IMR-90 (cell line): Measurements from ENCODE around the gene FAU. TPM values are rescaled to one million over a fixed set of nuclear protein-coding genes. Genes with fewer than 3 reads are reported as not detected.
A peak's percentile ranks its signal among the peaks of the same experiment; 100 is the strongest.

ENCODE experiments used
- ATAC-seq: fragments of 200-7000 bp; cut with Tn5 transposase; 2 replicates; pipeline ENCODE4 v1.9.1; 2020; ENCODE audit warnings: low read depth, mild to moderate bottlenecking, moderate library complexity
- BruUV-seq: library from RNA; stranded (reverse); fragments of 400-500 nt; replicated peaks from 2 replicates; lab custom pipeline; 2021; lab: Mats Ljungman, UMichigan
- CTCF ChIA-PET: fragments of 300-600 bp; formaldehyde crosslinking; extraction: SDS; loops from one replicate; lab custom pipeline; 2021; ENCODE audit warnings: antibody characterized with exemption; lab: Yijun Ruan, JAX
- POLR2A ChIA-PET: fragments of 300-600 bp; sonication (Branson Sonifier 250); formaldehyde crosslinking; loops from one replicate; lab custom pipeline; 2022; ENCODE audit warnings: antibody characterized with exemption; ENCODE audit not compliant: unreplicated experiment; lab: Charles Lee
- DNase-seq: peaks from one replicate; pipeline ENCODE4 v3.0.0; 2013
- H2AFZ ChIP-seq: replicated peaks from 2 replicates; pipeline ENCODE3; 2013; ENCODE audit warnings: low read length, mild to moderate bottlenecking; ENCODE audit not compliant: poor library complexity
- H2AK5ac ChIP-seq: 2 replicates; pipeline ENCODE4 v1.6.1; 2013; ENCODE audit warnings: low read depth, low read length, inconsistent platforms
- H2AK9ac ChIP-seq: replicated peaks from 2 replicates; pipeline ENCODE3; 2013; ENCODE audit warnings: mild to moderate bottlenecking, low read depth, low read length, moderate library complexity; ENCODE audit not compliant: poor library complexity
- H2BK120ac ChIP-seq: 2 replicates; pipeline ENCODE4 v1.6.1; 2013; ENCODE audit warnings: low read depth, low read length, inconsistent platforms
- H2BK15ac ChIP-seq: 3 replicates; pipeline ENCODE4 v1.6.1; 2013; ENCODE audit warnings: low read depth, low read length, inconsistent platforms
- H2BK20ac ChIP-seq: 2 replicates; pipeline ENCODE4 v1.6.1; 2013; ENCODE audit warnings: low read depth, mild to moderate bottlenecking, inconsistent platforms, low read length, moderate library complexity
- H2BK5ac ChIP-seq: 2 replicates; pipeline ENCODE4 v1.6.1; 2013; ENCODE audit warnings: mild to moderate bottlenecking, low read depth, low read length, inconsistent platforms; ENCODE audit not compliant: poor library complexity, severe bottlenecking
- H3K14ac ChIP-seq: replicated peaks from 2 replicates; pipeline ENCODE4 v1.6.1; 2013; ENCODE audit warnings: low read depth, low read length, inconsistent platforms
- H3K18ac ChIP-seq: 2 replicates; pipeline ENCODE4 v1.6.1; 2013; ENCODE audit warnings: low read depth, low read length, control low read depth
- H3K23ac ChIP-seq: 2 replicates; pipeline ENCODE4 v1.6.1; 2013; ENCODE audit warnings: low read depth, low read length, inconsistent platforms
- H3K27ac ChIP-seq: 2 replicates; pipeline ENCODE4 v1.5.1; 2013; ENCODE audit warnings: mild to moderate bottlenecking, control low read depth, low read length; ENCODE audit not compliant: insufficient read depth
- H3K27me3 ChIP-seq: 2 replicates; pipeline ENCODE4 v1.6.1; 2013; ENCODE audit warnings: low read length; ENCODE audit not compliant: control insufficient read depth, insufficient read depth
- H3K36me3 ChIP-seq: 2 replicates; pipeline ENCODE4 v1.6.1; 2013; ENCODE audit warnings: low read length, mixed read lengths; ENCODE audit not compliant: control insufficient read depth, insufficient read depth
- H3K4ac ChIP-seq: 2 replicates; pipeline ENCODE4 v1.6.1; 2013; ENCODE audit warnings: low read depth, low read length, inconsistent platforms
- H3K4me1 ChIP-seq: 2 replicates; pipeline ENCODE4 v1.6.1; 2013; ENCODE audit warnings: low read length, mixed read lengths; ENCODE audit not compliant: control insufficient read depth, insufficient read depth
- H3K4me2 ChIP-seq: 2 replicates; pipeline ENCODE4 v1.6.1; 2013; ENCODE audit warnings: low read depth, mild to moderate bottlenecking, control low read depth, low read length, moderate library complexity
- H3K4me3 ChIP-seq: 2 replicates; pipeline ENCODE4 v1.5.1; 2013; ENCODE audit warnings: low read depth, mild to moderate bottlenecking, control low read depth, low read length, moderate library complexity; ENCODE audit not compliant: insufficient read depth
- H3K56ac ChIP-seq: 2 replicates; pipeline ENCODE4 v1.6.1; 2013; ENCODE audit warnings: low read length, inconsistent platforms; ENCODE audit not compliant: insufficient read depth; ENCODE audit errors: extremely low read depth
- H3K79me1 ChIP-seq, 2 experiments: 2 replicates each; pipeline ENCODE4 v1.6.1; 2013; ENCODE audit warnings: low read length in 2 of 2, inconsistent platforms in 1 of 2, low read depth in 1 of 2
- H3K9ac ChIP-seq: 2 replicates; pipeline ENCODE4 v1.6.1; 2013; ENCODE audit warnings: low read depth, low read length, control low read depth
- H3K9me1 ChIP-seq: 2 replicates; pipeline ENCODE4 v1.6.1; 2013; ENCODE audit warnings: low read length, inconsistent platforms; ENCODE audit not compliant: insufficient read depth
- H3K9me3 ChIP-seq: 2 replicates; pipeline ENCODE4 v1.6.1; 2013; ENCODE audit warnings: low read length; ENCODE audit not compliant: control insufficient read depth, insufficient read depth
- H4K20me1 ChIP-seq: 2 replicates; pipeline ENCODE4 v1.6.1; 2013; ENCODE audit warnings: low read length, inconsistent platforms; ENCODE audit not compliant: insufficient read depth
- H4K5ac ChIP-seq: 2 replicates; pipeline ENCODE4 v1.6.1; 2013; ENCODE audit warnings: mild to moderate bottlenecking, low read depth, low read length, control low read depth
- H4K8ac ChIP-seq, 2 experiments: 2 replicates each; pipeline ENCODE4 v1.6.1; 2013; ENCODE audit warnings: low read depth in 2 of 2, low read length in 2 of 2, control low read depth in 1 of 2, inconsistent platforms in 1 of 2
- H4K91ac ChIP-seq: 2 replicates; pipeline ENCODE4 v1.6.1; 2013; ENCODE audit warnings: low read depth, low read length, inconsistent platforms; ENCODE audit not compliant: insufficient read depth
- CTCF ChIP-seq: conservative IDR thresholded peaks from 2 replicates; pipeline ENCODE4 v1.5.1; 2012; ENCODE audit warnings: mild to moderate bottlenecking, low read depth, low read length, improper control_type of control experiment
- ELK1 ChIP-seq: fragments of 150-350 bp; IDR thresholded peaks from 2 replicates; pipeline ENCODE4 v1.6.1; 2016; ENCODE audit warnings: low read depth, mild to moderate bottlenecking, low read length, moderate library complexity, borderline replicate concordance
- FOS ChIP-seq: fragments of 150-350 bp; IDR thresholded peaks from 2 replicates; pipeline ENCODE4 v1.6.1; 2016; ENCODE audit warnings: low read depth, low read length
- NFE2L2 ChIP-seq: fragments of 150-350 bp; IDR thresholded peaks from 2 replicates; pipeline ENCODE4 v1.6.1; 2016; ENCODE audit warnings: low read depth, mild to moderate bottlenecking, low read length
- RAD21 ChIP-seq: IDR thresholded peaks from 2 replicates; pipeline ENCODE4 v1.6.1; 2012; ENCODE audit warnings: low read length, improper control_type of control experiment
- RCOR1 ChIP-seq: IDR thresholded peaks from 2 replicates; pipeline ENCODE4 v1.6.1; 2012; ENCODE audit warnings: mild to moderate bottlenecking, low read length, improper control_type of control experiment; ENCODE audit not compliant: insufficient replicate concordance
- RFX5 ChIP-seq: IDR thresholded peaks from 2 replicates; pipeline ENCODE4 v1.8.0; 2012; ENCODE audit warnings: low read depth, mild to moderate bottlenecking, low read length, moderate library complexity
- SMC3 ChIP-seq: fragments of 150-350 bp; IDR thresholded peaks from 2 replicates; pipeline ENCODE4 v1.6.1; 2016; ENCODE audit warnings: low read depth, mild to moderate bottlenecking, antibody characterized with exemption, low read length, moderate library complexity
- WGBS, 2 experiments: methylation state at CpG; one replicate each; pipeline versions ENCODE4 v1.1.5 to v1.1.7; 2013; ENCODE audit warnings: missing lambda C conversion rate in 2 of 2; ENCODE audit not compliant: insufficient read length in 1 of 2; ENCODE audit errors: extremely low coverage in 2 of 2; 5-methylcytosine and 5-hydroxymethylcytosine counted together
- dilution Hi-C: fragments of 300-500 bp; cut with HindIII; formaldehyde crosslinking; loops from one replicate; pipeline ENCODE4 v1.14.3; 2018; ENCODE audit warnings: low sequenced_read_pairs; ENCODE audit not compliant: unreplicated experiment
- in situ Hi-C: fragments of 300-500 bp; cut with MboI; formaldehyde crosslinking; loops from 3 replicates; pipeline ENCODE4 v1.14.3; 2019; ENCODE audit warnings: low sequenced_read_pairs, inconsistent platforms, mixed read lengths
- intact Hi-C: fragments of 100-400 bp; cut with micrococcal nuclease; formaldehyde crosslinking; loops from 2 replicates; pipeline ENCODE4 v1.10.0; 2022
- polyA plus RNA-seq, 3 experiments: library from polyadenylated mRNA; depleted of rRNA; stranded (reverse); fragments of >200 nt; gene quantifications; 2 replicates each; pipeline ENCODE4 v1.2.3, GENCODE V29; 2012; ENCODE audit warnings: low replicate concordance in 1 of 3
- total RNA-seq: library from RNA; depleted of rRNA; stranded (reverse); fragments of >200 nt; gene quantifications from 2 replicates; pipeline ENCODE4 v1.2.3, GENCODE V29; 2012

FAU gene
- total and polyA plus RNA-seq, 2 of the 4 experiments (the other 2 are of a cell fraction) = 189 to 652 TPM

- no peaks in the 10 kb centered on the region for H3K9me1 ChIP-seq
- H3K9ac ChIP-seq = no peak overlapping the region
- no peak overlapping the region for H4K91ac ChIP-seq
- no peak overlapping the region for H3K27ac ChIP-seq
- no peak overlapping the region for H3K14ac ChIP-seq
- DNase-seq (no peak), ATAC-seq (no peak)
- no peak overlapping the region for H2BK20ac ChIP-seq
- no peaks in the 10 kb centered on the region for H4K20me1 ChIP-seq
- peaks cover 3% of the 10 kb centered on the region; the same call in 1 of the 2 replicates for H3K9me3 ChIP-seq
- no peak overlapping the region for H3K23ac ChIP-seq
- no peak overlapping the region for H2BK15ac ChIP-seq
- no peak overlapping the region for H2AK9ac ChIP-seq
- in situ Hi-C loops = no loop called here
- peaks cover 3% of the 10 kb centered on the region; the same call in 1 of the 2 replicates for H3K27me3 ChIP-seq
- H3K4me2 ChIP-seq = no peak overlapping the region
- BruUV-seq = no TSS peak
- dilution Hi-C loops = no loop called here
- H3K18ac ChIP-seq = no peak overlapping the region
- peaks cover 2% of the 10 kb centered on the region for H3K4me1 ChIP-seq
- no peak overlapping the region; the same call in 1 of the 2 replicates for H2AK5ac ChIP-seq
- no peaks in the 10 kb centered on the region for H3K36me3 ChIP-seq
- intact Hi-C loops = no loop called here
- no peak overlapping the region for H4K8ac ChIP-seq
- H4K5ac ChIP-seq = no peak overlapping the region
- no peak overlapping the region for H3K56ac ChIP-seq
- TF ChIP-seq CTCF (no peak), RCOR1 (no peak), FOS (no peak), RAD21 (no peak), SMC3 (no peak), RFX5 (no peak), ELK1 (no peak), NFE2L2 (no peak)
- ChIA-PET CTCF (no interaction called here), POLR2A (no interaction called here)
- H3K79me1 ChIP-seq = no peaks in the 10 kb centered on the region
- H2BK120ac ChIP-seq = no peak overlapping the region
- H2BK5ac ChIP-seq = no peak overlapping the region
- WGBS, 2 experiments = 67% methylated on average over 1 of the region's 3 CpGs; no CpG with 5 or more reads in 1 of the 2 experiments
- peak overlapping the region; percentile 84 for H2AFZ ChIP-seq
- H3K4ac ChIP-seq = no peak overlapping the region
- H3K4me3 ChIP-seq = no peak overlapping the region
These were observed 29.5 kb upstream of the FAU start for GRCh38 chr11:65151331-65151899.
